Sigmoid colon (tissue), 7 donors: Measurements from ENCODE around the gene SNAI3. TPM values are rescaled to one million over a fixed set of nuclear protein-coding genes. Genes with fewer than 3 reads are reported as not detected.

Source experiments
- DNase-seq: peaks from one replicate; pipeline ENCODE4 v3.0.0-alpha.2; 2019
- H3K27ac ChIP-seq, 4 donors: fragments of 200-600 bp; sonication (generic); one replicate each; pipeline ENCODE4 v1.5.1; 2016 to 2019; ENCODE audit warnings: mild to moderate bottlenecking in 1 of 4
- H3K27me3 ChIP-seq, 3 donors: fragments of 200-600 bp; sonication (generic); one replicate each; pipeline ENCODE4 v1.5.1; 2019; ENCODE audit warnings: mild to moderate bottlenecking in 1 of 3
- H3K36me3 ChIP-seq, 4 donors: fragments of 200-600 bp; sonication (generic); one replicate each; pipeline ENCODE4 v1.5.1; 2016 to 2019
- H3K4me1 ChIP-seq, 4 donors: fragments of 200-600 bp; sonication (generic); one replicate each; pipeline ENCODE4 v1.5.1; 2017 to 2019
- H3K4me3 ChIP-seq, 4 donors: fragments of 200-600 bp; sonication (generic); one replicate each; pipeline ENCODE4 v1.5.1; 2017 to 2019; ENCODE audit warnings: mild to moderate bottlenecking in 2 of 4, moderate library complexity in 1 of 4
- H3K9me3 ChIP-seq, 4 donors: fragments of 200-600 bp in 3 of 4; sonication (generic) in 3 of 4; one replicate each; pipeline versions ENCODE4 v1.5.1 to v1.6.1; 2013 to 2019
- EP300 ChIP-seq, 4 donors: sonication (generic); formaldehyde crosslinking; IDR thresholded peaks; one replicate each; pipeline ENCODE4 v1.6.1; 2017; ENCODE audit warnings: antibody characterized with exemption in 4 of 4
- POLR2A ChIP-seq, 2 donors: fragments of 450-650 bp; IDR thresholded peaks; one replicate each; pipeline ENCODE4 v1.6.1; 2016; ENCODE audit warnings: antibody characterized with exemption in 2 of 2, mild to moderate bottlenecking in 2 of 2, moderate library complexity in 2 of 2
- POLR2AphosphoS5 ChIP-seq, 4 donors: sonication (generic); formaldehyde crosslinking; IDR thresholded peaks; one replicate each; pipeline ENCODE4 v1.6.1; 2017; ENCODE audit warnings: antibody characterized with exemption in 4 of 4
- WGBS, 2 donors: extraction: QIAGEN DNeasy Blood & Tissue Kit; methylation state at CpG; one replicate each; pipeline ENCODE4 v1.1.7; 2013; 5-methylcytosine and 5-hydroxymethylcytosine counted together
- intact Hi-C: fragments of 100-400 bp; cut with DNase I; formaldehyde crosslinking; loops from one replicate; pipeline ENCODE4 v1.15.1; 2023
- polyA plus RNA-seq, 3 donors: library from polyadenylated mRNA; stranded (reverse); fragments of 200-250 nt; gene quantifications; one replicate each; pipeline ENCODE4 v1.2.3, GENCODE V29; 2013
- total RNA-seq, 4 donors: library from RNA; depleted of rRNA; stranded (reverse); fragments of >200 nt; gene quantifications; one replicate each; pipeline ENCODE4 v1.1.0, GENCODE V29; 2016
- TF ChIP-seq, protein P1 (sequence below), 4 experiments: fragments of 450-650 bp in 3 of 4; fragments of 200-600 bp in 1 of 4; IDR thresholded peaks; one replicate each; pipeline ENCODE4 v1.5.1; 2016 to 2019; ENCODE audit warnings: antibody characterized with exemption in 4 of 4, mild to moderate bottlenecking in 3 of 4, moderate library complexity in 2 of 4
- donor health status: healthy with polysubstance abuse.
- donor health status: Bipolar disorder and iron deficiency.
- donor health status: healthy.

Gene SNAI3
- total and polyA plus RNA-seq, 7 donors: 0.46 to 3.0 (median 0.71) TPM; not detected in 2

DNA sequence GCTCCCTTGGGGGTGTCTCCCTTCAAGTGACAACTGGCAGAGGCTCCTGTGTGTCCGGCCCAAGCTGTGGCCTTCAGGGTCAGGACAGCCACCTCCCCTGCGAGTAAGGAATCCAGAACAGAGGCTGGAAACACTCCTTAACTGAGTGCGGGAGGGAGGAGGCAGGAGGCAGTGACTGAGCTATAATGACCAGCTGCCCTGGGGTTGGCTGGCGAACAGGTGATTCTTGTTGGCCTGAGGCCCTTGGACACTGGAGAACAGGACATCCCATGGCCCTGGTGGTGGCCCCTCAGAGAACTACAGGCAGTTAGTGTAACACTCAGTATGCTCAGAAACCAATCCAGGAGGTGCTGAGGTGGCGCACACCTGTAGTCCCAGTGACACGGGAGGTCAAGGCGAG is 9.4 kb upstream of the SNAI3 start:
- Histone ChIP-seq H3K4me3 (no peak overlapping the region), H3K27me3 (peaks cover 0 to 13% (median 8%) of the 10 kb centered on the region in 3 donors), H3K9me3 (no peaks in the 10 kb centered on the region), H3K27ac (no peak overlapping the region), H3K4me1 (peaks cover 0 to 6% (median 0%) of the 10 kb centered on the region in 4 donors), H3K36me3 (peaks cover 9 to 50% (median 31%) of the 10 kb centered on the region in 4 donors)
- intact Hi-C loops: no loop called here
- WGBS, 2 donors: 92 to 97% methylated on average over 7 of the region's 7 CpGs
- DNase-seq: no peak
- TF ChIP-seq POLR2A (IDR thresholded peaks at IDR 0.05) (no peak), POLR2AphosphoS5 (IDR thresholded peaks at IDR 0.05) (no peak), EP300 (IDR thresholded peaks at IDR 0.05) (no peak)
- TF ChIP-seq, protein P1, sequence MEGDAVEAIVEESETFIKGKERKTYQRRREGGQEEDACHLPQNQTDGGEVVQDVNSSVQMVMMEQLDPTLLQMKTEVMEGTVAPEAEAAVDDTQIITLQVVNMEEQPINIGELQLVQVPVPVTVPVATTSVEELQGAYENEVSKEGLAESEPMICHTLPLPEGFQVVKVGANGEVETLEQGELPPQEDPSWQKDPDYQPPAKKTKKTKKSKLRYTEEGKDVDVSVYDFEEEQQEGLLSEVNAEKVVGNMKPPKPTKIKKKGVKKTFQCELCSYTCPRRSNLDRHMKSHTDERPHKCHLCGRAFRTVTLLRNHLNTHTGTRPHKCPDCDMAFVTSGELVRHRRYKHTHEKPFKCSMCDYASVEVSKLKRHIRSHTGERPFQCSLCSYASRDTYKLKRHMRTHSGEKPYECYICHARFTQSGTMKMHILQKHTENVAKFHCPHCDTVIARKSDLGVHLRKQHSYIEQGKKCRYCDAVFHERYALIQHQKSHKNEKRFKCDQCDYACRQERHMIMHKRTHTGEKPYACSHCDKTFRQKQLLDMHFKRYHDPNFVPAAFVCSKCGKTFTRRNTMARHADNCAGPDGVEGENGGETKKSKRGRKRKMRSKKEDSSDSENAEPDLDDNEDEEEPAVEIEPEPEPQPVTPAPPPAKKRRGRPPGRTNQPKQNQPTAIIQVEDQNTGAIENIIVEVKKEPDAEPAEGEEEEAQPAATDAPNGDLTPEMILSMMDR (IDR thresholded peaks at IDR 0.05): no peak

DNA sequence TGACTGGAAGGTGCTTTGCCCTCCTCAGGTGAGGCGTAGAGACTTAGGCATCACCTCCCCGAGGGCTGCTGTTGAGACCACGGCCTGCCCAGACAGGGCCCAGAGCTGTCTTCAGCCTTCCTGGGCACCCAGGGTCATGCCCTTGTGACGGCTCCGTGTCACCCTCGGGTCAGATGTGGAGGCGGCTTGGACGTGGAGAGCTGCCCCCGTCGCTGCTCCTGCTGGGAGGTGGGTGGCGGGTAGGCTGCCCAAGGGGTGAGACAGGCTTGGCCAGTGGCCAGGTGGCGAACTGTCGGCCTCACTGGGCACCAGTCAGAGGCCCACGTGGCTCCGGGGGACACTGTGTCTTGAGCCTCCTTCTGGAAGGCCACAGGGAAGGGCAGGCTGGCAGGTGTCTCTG is 8.9 kb upstream of the SNAI3 start:
- DNase-seq: no peak
- intact Hi-C loops: no loop called here
- Histone ChIP-seq H3K27ac (no peak overlapping the region), H3K4me3 (no peak overlapping the region), H3K4me1 (peaks cover 0 to under 1% (median 0%) of the 10 kb centered on the region in 4 donors), H3K27me3 (peaks cover 0 to 19% (median 12%) of the 10 kb centered on the region in 3 donors), H3K9me3 (no peaks in the 10 kb centered on the region), H3K36me3 (peaks cover 9 to 45% (median 29%) of the 10 kb centered on the region in 4 donors)
- 82 to 91% methylated on average over 15 of the region's 15 CpGs for WGBS, 2 donors
- TF ChIP-seq EP300 (IDR thresholded peaks at IDR 0.05): no peak

DNA sequence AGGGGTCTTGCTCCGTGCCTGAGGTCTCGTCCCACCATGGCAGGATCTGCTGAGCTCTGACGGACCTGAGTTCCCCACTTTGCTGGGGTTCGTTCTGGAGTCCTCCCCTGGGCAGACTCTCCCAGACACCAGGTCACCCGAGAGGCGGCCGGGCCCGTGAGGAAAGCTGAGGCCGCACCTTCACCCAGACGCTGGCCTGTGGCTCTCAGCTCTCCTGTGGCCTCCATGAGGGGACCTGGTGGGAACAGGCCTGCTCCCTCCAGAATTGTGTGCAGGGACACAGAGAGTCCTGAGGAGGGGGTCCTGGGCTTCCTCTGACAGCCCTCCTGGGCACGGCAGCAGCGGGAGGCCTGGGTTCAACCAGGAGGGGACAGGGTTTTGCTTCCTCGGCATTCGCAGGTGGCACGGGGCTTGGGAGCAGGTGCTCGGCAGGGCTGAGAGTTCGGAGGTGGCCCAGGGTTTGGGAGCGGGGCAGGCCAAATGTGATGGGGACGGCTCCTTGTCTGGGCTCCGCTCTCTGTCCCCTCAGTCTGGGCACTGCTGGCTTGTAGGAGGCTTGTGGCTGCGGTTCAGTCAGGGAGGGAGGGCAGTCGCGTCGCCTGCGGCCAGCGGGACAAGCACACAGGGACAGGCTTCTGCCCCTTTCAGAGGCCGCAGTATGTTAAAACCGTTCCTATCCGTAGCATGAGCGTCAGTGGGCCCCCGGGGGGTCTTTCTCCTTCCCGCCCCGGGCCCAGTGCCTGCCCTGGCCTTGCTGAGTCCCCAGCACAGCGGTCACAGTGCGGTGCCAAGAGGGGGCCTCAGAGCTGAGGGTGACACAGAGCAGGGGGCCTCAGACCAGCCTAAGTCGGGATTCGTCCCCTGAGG is 8.1 kb upstream of the SNAI3 start:
- WGBS, 2 donors: 93 to 94% methylated on average over 37 of the region's 37 CpGs
- TF ChIP-seq EP300 (IDR thresholded peaks at IDR 0.05) (no peak), POLR2AphosphoS5 (IDR thresholded peaks at IDR 0.05) (no peak), POLR2A (IDR thresholded peaks at IDR 0.05) (no peak)
- TF ChIP-seq, protein P1 (IDR thresholded peaks at IDR 0.05): no peak
- peaks cover 2 to 26% (median 19%) of the 10 kb centered on the region in 3 donors for H3K27me3 ChIP-seq
- H3K4me3 ChIP-seq: no peak overlapping the region
- no peaks in the 10 kb centered on the region for H3K9me3 ChIP-seq
- intact Hi-C loops: no loop called here
- no peak for DNase-seq
- peaks cover 9 to 37% (median 24%) of the 10 kb centered on the region in 4 donors for H3K36me3 ChIP-seq
- H3K4me1 ChIP-seq: no peaks in the 10 kb centered on the region
- H3K27ac ChIP-seq: no peak overlapping the region

DNA sequence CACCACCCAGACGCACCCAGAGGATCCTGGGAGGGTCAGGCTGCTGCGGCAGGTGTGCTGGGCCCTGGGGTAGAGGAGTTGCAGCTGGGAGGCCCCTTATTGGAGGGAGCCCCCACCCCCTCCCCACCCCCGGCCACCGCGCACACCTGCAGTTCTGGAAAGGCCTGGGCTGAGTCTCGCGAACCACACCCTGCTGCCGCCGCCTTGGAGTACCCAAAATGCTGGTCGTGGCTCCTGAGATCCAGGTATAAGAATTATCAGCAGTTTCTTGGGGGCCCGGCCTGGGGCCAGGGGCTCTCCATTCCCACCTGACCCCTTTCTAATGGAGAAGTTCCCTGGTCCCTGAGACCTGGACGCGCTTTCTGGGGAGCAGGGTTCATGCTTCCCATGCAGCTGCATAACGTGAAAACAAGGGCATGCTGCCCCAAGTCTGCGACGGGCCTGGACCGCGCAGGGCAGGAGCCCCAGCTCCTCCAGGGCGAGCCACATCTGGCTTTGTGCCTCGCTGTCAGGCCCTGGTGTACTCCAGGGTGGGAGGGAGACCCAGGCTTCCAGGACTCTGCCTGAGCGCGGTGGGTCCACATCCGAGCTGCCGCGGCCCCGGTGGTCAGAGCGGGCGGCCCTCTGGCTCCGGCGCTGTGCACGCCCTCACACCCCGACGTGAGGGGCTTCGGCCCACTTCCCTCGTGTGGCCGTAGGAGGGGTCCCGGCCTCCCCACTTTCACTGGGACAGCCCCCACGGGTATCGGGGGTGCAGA is 7.3 kb upstream of the SNAI3 start:
- no peaks in the 10 kb centered on the region for H3K4me1 ChIP-seq
- intact Hi-C loops: no loop called here
- H3K27ac ChIP-seq: no peak overlapping the region
- H3K4me3 ChIP-seq: no peak overlapping the region
- no peak for DNase-seq
- H3K9me3 ChIP-seq: no peaks in the 10 kb centered on the region
- peaks cover 9 to 29% (median 17%) of the 10 kb centered on the region in 4 donors for H3K36me3 ChIP-seq
- peaks cover 3 to 35% (median 27%) of the 10 kb centered on the region in 3 donors for H3K27me3 ChIP-seq
- WGBS, 2 donors: 78 to 88% methylated on average over 39 of the region's 39 CpGs
- TF ChIP-seq, protein P1 (IDR thresholded peaks at IDR 0.05): no peak
- TF ChIP-seq EP300 (IDR thresholded peaks at IDR 0.05): no peak
- TF ChIP-seq POLR2AphosphoS5 (IDR thresholded peaks at IDR 0.05): no peak
- TF ChIP-seq POLR2A (IDR thresholded peaks at IDR 0.05): no peak

DNA sequence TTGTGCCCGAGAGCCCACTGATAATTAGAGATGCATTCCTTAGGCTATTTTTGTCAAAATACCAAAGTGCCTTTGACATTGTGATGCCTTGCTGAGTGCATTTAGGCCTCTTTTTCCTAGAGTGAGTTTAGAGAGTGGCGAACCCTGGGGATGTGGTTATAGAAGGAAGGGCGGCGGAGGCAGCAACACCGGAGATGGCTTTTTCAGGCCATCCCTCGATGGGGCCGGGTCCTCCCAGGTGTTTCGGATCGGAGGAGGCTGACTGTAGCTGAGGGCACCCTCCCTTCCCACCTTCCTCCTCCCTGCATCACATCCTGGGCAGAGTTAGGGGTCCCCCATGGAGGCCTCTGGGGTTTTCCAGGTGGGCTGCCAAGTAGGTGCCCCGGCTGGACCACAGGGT is 6.6 kb upstream of the SNAI3 start:
- Histone ChIP-seq H3K4me3 (no peak overlapping the region), H3K27ac (no peak overlapping the region), H3K36me3 (peaks cover 9 to 21% (median 10%) of the 10 kb centered on the region in 4 donors), H3K9me3 (no peaks in the 10 kb centered on the region), H3K27me3 (peaks cover 11 to 42% (median 35%) of the 10 kb centered on the region in 3 donors), H3K4me1 (no peaks in the 10 kb centered on the region)
- DNase-seq: no peak
- intact Hi-C loops: no loop called here
- WGBS, 2 donors: 80 to 91% methylated on average over 10 of the region's 10 CpGs
- no peak for TF ChIP-seq EP300 (IDR thresholded peaks at IDR 0.05)
- TF ChIP-seq POLR2AphosphoS5 (IDR thresholded peaks at IDR 0.05): no peak
- TF ChIP-seq, protein P1 (IDR thresholded peaks at IDR 0.05): no peak
- TF ChIP-seq POLR2A (IDR thresholded peaks at IDR 0.05): no peak
